ENCODE measurements around the gene PCBP2. TPM values are rescaled to one million over a fixed set of nuclear protein-coding genes. Genes with fewer than 3 reads are reported as not detected.
A peak's percentile ranks its signal among the peaks of the same experiment; 100 is the strongest.

The PCBP2 gene
- total RNA-seq, 1 donor from 2014 or later: 1,170 TPM

GRCh38 chr12:53505555-53506449, 53.9 kb downstream of the PCBP2 start:
- no peak overlapping the region for H3K4me3 Mint-ChIP-seq (ENCODE audit: unreplicated experiment)
- H3K9me3 Mint-ChIP-seq (ENCODE audit: unreplicated experiment): peaks cover 3% of the 10 kb centered on the region
- peak overlapping the region; percentile 64 for H3K27ac Mint-ChIP-seq (ENCODE audit: unreplicated experiment)
- TF ChIP-seq, protein P1, sequence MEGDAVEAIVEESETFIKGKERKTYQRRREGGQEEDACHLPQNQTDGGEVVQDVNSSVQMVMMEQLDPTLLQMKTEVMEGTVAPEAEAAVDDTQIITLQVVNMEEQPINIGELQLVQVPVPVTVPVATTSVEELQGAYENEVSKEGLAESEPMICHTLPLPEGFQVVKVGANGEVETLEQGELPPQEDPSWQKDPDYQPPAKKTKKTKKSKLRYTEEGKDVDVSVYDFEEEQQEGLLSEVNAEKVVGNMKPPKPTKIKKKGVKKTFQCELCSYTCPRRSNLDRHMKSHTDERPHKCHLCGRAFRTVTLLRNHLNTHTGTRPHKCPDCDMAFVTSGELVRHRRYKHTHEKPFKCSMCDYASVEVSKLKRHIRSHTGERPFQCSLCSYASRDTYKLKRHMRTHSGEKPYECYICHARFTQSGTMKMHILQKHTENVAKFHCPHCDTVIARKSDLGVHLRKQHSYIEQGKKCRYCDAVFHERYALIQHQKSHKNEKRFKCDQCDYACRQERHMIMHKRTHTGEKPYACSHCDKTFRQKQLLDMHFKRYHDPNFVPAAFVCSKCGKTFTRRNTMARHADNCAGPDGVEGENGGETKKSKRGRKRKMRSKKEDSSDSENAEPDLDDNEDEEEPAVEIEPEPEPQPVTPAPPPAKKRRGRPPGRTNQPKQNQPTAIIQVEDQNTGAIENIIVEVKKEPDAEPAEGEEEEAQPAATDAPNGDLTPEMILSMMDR (IDR thresholded peaks at IDR 0.05; ENCODE audit: partially characterized antibody, unreplicated experiment): no peak
- no peak for DNase-seq
- no peaks in the 10 kb centered on the region for H3K36me3 Mint-ChIP-seq (ENCODE audit: unreplicated experiment)
- H3K4me1 Mint-ChIP-seq (ENCODE audit: low read depth, unreplicated experiment): peaks cover 12% of the 10 kb centered on the region
- H3K27me3 Mint-ChIP-seq (ENCODE audit: unreplicated experiment): peaks cover 7% of the 10 kb centered on the region

DNA sequence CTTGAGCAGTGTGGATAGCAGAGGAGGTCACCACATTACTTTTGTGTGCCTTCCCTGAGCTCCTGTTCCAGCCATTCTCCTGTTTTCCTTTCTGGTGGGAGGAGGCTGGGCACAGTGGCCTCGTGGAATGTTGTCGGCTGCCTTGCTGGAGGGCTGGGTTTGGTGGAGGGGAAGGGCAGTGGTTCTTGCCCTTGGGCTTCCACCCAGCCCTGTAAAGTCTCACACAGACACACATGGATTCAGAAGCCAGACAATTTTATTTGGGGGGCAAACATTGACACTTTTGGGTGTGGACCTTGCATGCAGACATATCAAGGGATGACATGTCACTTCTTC, 54.5 kb downstream of the PCBP2 start:
- H3K4me3 Mint-ChIP-seq (ENCODE audit: unreplicated experiment): no peak overlapping the region
- TF ChIP-seq, protein P1 (IDR thresholded peaks at IDR 0.05; ENCODE audit: partially characterized antibody, unreplicated experiment): no peak
- H3K27ac Mint-ChIP-seq (ENCODE audit: unreplicated experiment): no peak overlapping the region

GRCh38 chr12:53506881-53507602, 55.1 kb downstream of the PCBP2 start, which contains the start of gene NPFF:
TSS of gene NPFF (minus strand) at chr12:53507484. CDS start at chr12:53507474, 10 bp downstream.
- Mint-ChIP-seq H3K4me1 (ENCODE audit: low read depth, unreplicated experiment) (peaks cover 10% of the 10 kb centered on the region), H3K4me3 (ENCODE audit: unreplicated experiment) (peak within 1 kb of the TSS; percentile 55), H3K27me3 (ENCODE audit: unreplicated experiment) (peaks cover 2% of the 10 kb centered on the region), H3K27ac (ENCODE audit: unreplicated experiment) (peak within 1 kb of the TSS; percentile 59), H3K9me3 (ENCODE audit: unreplicated experiment) (peaks cover 3% of the 10 kb centered on the region), H3K36me3 (ENCODE audit: unreplicated experiment) (no peaks in the 10 kb centered on the region)
- no peak for DNase-seq
- TF ChIP-seq, protein P1 (IDR thresholded peaks at IDR 0.05; ENCODE audit: partially characterized antibody, unreplicated experiment): no peak

More for the DNA sequence above, 54.5 kb downstream of the PCBP2 start:
- Mint-ChIP-seq H3K4me1 (ENCODE audit: low read depth, unreplicated experiment) (peaks cover 12% of the 10 kb centered on the region), H3K9me3 (ENCODE audit: unreplicated experiment) (peaks cover 3% of the 10 kb centered on the region), H3K27me3 (ENCODE audit: unreplicated experiment) (peaks cover 6% of the 10 kb centered on the region), H3K36me3 (ENCODE audit: unreplicated experiment) (no peaks in the 10 kb centered on the region)
- DNase-seq: no peak

DNA sequence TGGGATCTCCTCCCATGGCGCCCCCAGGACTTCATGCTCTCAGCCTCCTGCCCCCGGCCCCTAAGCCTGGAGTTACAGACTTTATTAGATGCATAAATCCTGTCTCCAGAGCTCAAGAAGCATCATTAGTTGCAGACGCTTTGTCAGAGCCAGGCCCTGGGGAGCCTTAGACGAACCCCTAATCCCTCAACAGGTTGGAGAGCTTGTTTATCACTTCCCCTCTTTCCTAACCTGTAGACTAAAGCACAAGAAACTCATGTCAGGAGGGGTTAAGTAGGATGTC, 55.6 kb downstream of the PCBP2 start:
- no peak overlapping the region for H3K27ac Mint-ChIP-seq (ENCODE audit: unreplicated experiment)
- no peaks in the 10 kb centered on the region for H3K36me3 Mint-ChIP-seq (ENCODE audit: unreplicated experiment)
- no peak for DNase-seq
- H3K4me3 Mint-ChIP-seq (ENCODE audit: unreplicated experiment): peak overlapping the region; percentile 55
- TF ChIP-seq, protein P1 (IDR thresholded peaks at IDR 0.05; ENCODE audit: partially characterized antibody, unreplicated experiment): no peak
- peaks cover 9% of the 10 kb centered on the region for H3K4me1 Mint-ChIP-seq (ENCODE audit: low read depth, unreplicated experiment)
- H3K9me3 Mint-ChIP-seq (ENCODE audit: unreplicated experiment): peaks cover 3% of the 10 kb centered on the region
- H3K27me3 Mint-ChIP-seq (ENCODE audit: unreplicated experiment): peaks cover 2% of the 10 kb centered on the region

All from glutamatergic neuron (in vitro differentiated cells).